ENCODE results near the gene FAM174B.

The FAM174B gene

DNA sequence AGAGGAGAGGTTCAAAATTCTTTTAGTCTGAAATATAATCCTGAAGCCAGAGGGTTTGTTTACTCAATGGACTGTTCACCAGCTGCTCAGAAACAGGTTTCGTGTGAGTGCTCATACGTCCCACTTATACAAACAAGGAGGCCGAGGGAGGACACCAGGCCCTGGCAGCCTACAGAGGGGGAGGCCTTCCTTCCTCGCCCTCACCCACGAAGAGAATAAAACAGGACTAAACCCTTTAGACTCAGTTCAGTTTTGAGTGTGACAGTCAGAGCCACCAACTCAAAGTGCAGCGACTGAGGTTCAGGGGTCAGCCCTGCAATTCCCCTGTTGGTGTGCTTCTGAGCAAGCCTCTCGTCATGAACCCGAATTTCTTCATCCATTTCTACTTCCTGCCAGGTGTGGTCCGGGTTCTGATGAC lies 17.3 kb downstream of the FAM174B start:
- Histone ChIP-seq H3K9ac (ENCODE audit: low read depth, low read length) (no peak overlapping the region), H3K27me3 (ENCODE audit: insufficient read depth, low read length) (no peaks in the 10 kb centered on the region), H3K9me3 (ENCODE audit: insufficient read depth, low read depth, low read length) (no peaks in the 10 kb centered on the region; the same call in 1 of the 2 replicates), H3K4me1 (ENCODE audit: insufficient read depth, low read length) (peaks cover 27% of the 10 kb centered on the region), H3K27ac (ENCODE audit: low read depth, low read length) (no peak overlapping the region), H3K36me3 (ENCODE audit: insufficient read depth, low read length) (no peaks in the 10 kb centered on the region), H3K4me3 (ENCODE audit: low read length) (no peak overlapping the region)
- 85% methylated on average over 9 of the region's 9 CpGs for WGBS

DNA sequence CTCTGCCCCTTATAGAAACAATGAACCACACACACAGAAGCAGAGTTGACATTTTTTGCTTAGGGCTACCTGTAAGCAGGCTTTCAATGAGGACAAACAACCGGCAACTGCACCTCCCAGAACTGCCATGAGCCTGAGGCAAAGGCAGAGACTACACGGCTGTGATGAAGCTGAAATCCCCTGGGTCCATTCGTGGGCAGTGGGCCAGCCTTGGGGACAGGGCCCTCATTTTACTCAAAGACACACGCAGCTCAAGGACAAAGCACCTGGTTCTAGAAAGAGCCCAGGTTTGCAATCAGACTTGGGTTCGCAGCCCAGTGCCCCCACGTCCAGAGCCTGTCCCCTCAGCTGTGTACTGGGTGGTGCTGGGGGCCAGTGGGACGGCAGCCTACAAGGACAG lies 17.9 kb downstream of the FAM174B start:
- Histone ChIP-seq H3K36me3 (ENCODE audit: insufficient read depth, low read length) (no peaks in the 10 kb centered on the region), H3K4me3 (ENCODE audit: low read length) (no peak overlapping the region), H3K27ac (ENCODE audit: low read depth, low read length) (no peak overlapping the region), H3K9me3 (ENCODE audit: insufficient read depth, low read depth, low read length) (no peaks in the 10 kb centered on the region; the same call in 1 of the 2 replicates), H3K9ac (ENCODE audit: low read depth, low read length) (no peak overlapping the region; the same call in 1 of the 2 replicates), H3K27me3 (ENCODE audit: insufficient read depth, low read length) (no peaks in the 10 kb centered on the region), H3K4me1 (ENCODE audit: insufficient read depth, low read length) (peaks cover 27% of the 10 kb centered on the region)
- 80% methylated on average over 7 of the region's 7 CpGs for WGBS

DNA sequence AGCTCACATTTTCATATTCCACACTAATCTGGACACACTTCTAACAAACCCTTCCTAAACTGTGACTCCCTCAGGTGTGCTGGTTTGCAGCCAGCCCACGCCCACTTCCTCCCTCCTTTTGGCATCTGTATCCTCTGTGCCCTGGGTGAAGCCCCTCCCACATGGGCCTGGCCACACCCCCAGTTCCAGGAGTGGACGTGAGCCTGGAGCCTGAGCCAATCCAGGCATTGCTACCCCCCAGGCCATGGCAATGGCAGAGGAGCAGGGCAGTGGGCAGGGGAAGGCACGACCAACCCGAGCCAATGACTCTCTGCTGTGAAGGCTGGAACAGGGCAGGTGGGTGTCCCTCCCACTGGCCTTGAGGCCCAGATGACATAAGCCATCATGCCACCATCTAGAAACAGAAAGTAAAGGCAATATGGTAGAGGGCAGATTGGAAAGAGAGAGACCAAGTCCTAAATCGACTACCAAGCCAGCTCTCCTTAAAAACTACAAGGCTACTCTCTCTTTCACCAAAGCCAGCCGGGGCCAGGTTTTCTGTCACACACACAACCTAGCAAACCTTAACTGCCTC lies 18.6 kb downstream of the FAM174B start:
- Histone ChIP-seq H3K27ac (ENCODE audit: low read depth, low read length) (no peak overlapping the region), H3K9ac (ENCODE audit: low read depth, low read length) (no peak overlapping the region), H3K4me1 (ENCODE audit: insufficient read depth, low read length) (peaks cover 27% of the 10 kb centered on the region), H3K27me3 (ENCODE audit: insufficient read depth, low read length) (no peaks in the 10 kb centered on the region), H3K4me3 (ENCODE audit: low read length) (no peak overlapping the region), H3K9me3 (ENCODE audit: insufficient read depth, low read depth, low read length) (no peaks in the 10 kb centered on the region; the same call in 1 of the 2 replicates), H3K36me3 (ENCODE audit: insufficient read depth, low read length) (no peaks in the 10 kb centered on the region)
- 84% methylated on average over 6 of the region's 6 CpGs for WGBS

DNA sequence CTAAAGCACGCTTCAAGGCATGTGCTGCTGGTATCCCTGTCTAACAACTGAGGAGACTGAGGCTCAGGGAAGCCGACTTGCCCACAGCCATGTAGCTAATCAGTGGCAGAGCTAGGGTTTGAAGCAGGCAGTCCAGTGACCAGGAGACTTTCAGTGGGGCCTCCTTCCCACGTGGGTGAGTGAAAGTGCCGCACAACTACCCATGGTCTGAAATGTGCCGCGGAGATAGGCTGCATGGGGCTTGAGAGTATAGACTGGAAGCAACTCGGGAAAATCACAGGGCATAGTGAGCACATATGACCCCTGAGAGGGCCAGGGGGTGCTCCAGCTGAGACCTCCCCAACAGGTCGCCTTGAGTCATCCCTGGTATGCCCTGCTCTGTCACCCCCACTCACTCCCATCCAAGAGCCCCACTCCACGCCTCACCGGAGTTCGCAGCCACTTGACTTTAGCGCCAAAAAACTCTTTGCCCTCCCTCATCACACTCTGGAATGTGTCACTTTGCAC lies 19.1 kb downstream of the FAM174B start:
- no peaks in the 10 kb centered on the region for H3K27me3 ChIP-seq (ENCODE audit: insufficient read depth, low read length)
- no peak overlapping the region for H3K27ac ChIP-seq (ENCODE audit: low read depth, low read length)
- no peak overlapping the region for H3K9ac ChIP-seq (ENCODE audit: low read depth, low read length)
- H3K9me3 ChIP-seq (ENCODE audit: insufficient read depth, low read depth, low read length), result no peaks in the 10 kb centered on the region
- 94% methylated on average over 12 of the region's 12 CpGs for WGBS
- peaks cover 27% of the 10 kb centered on the region for H3K4me1 ChIP-seq (ENCODE audit: insufficient read depth, low read length)
- no peaks in the 10 kb centered on the region for H3K36me3 ChIP-seq (ENCODE audit: insufficient read depth, low read length)
- H3K4me3 ChIP-seq (ENCODE audit: low read length), result no peak overlapping the region

DNA sequence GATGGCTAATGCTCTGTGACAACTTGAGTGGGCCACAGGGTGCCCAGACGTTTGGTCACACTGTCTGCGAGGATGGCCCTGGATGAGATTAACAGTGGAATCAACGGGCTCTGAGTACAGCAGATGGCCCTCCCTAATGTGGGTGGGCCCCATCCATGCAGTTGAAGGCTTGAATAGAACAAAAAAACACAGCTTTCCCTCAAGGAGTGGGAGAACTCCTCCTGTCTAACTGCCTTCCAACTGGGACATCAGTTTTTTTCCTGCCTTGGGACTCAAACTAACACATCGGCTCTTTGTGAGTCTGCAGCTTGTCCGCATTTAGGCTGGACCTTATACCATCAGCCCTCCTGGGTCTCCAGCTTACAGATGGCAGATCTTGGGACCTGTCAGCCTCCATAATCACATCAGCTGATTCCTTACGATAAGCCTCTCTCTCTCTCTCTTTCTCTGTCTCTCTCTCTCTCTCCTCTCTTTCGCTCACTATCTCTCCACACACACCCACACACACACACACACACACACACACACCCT lies 20.8 kb downstream of the FAM174B start:
- H3K4me1 ChIP-seq (ENCODE audit: insufficient read depth, low read length), result peaks cover 27% of the 10 kb centered on the region
- no peak overlapping the region for H3K9ac ChIP-seq (ENCODE audit: low read depth, low read length)
- no peak overlapping the region for H3K27ac ChIP-seq (ENCODE audit: low read depth, low read length)
- peaks cover 7% of the 10 kb centered on the region for H3K36me3 ChIP-seq (ENCODE audit: insufficient read depth, low read length)
- H3K27me3 ChIP-seq (ENCODE audit: insufficient read depth, low read length), result no peaks in the 10 kb centered on the region
- no peak overlapping the region for H3K4me3 ChIP-seq (ENCODE audit: low read length)
- 84% methylated on average over 7 of the region's 7 CpGs for WGBS
- H3K9me3 ChIP-seq (ENCODE audit: insufficient read depth, low read depth, low read length), result no peaks in the 10 kb centered on the region

DNA sequence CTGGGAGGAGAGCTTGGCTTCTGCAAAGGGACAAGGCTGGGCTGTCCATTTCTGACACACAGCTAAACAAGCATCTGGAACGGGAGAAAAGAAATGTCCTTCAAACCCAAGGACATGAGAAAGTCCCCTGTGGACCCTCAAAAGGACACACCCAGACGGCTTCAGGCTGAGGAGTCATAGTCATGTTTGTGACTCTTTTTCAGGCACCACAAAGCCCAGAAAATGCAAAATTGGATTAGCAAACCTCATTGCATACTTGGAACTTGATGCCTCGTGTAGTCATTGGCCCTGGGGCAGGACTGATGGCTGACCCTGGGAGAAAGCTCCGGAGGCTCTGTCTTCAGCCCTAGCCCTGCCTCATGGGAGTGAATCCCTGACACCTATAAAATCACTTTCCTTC lies 21.5 kb downstream of the FAM174B start:
- no peak overlapping the region for H3K9ac ChIP-seq (ENCODE audit: low read depth, low read length)
- no peaks in the 10 kb centered on the region for H3K9me3 ChIP-seq (ENCODE audit: insufficient read depth, low read depth, low read length)
- H3K27ac ChIP-seq (ENCODE audit: low read depth, low read length), result no peak overlapping the region
- no peaks in the 10 kb centered on the region for H3K27me3 ChIP-seq (ENCODE audit: insufficient read depth, low read length)
- H3K4me3 ChIP-seq (ENCODE audit: low read length), result no peak overlapping the region
- peaks cover 27% of the 10 kb centered on the region for H3K4me1 ChIP-seq (ENCODE audit: insufficient read depth, low read length)
- 78% methylated on average over 4 of the region's 4 CpGs for WGBS
- H3K36me3 ChIP-seq (ENCODE audit: insufficient read depth, low read length), result peaks cover 12% of the 10 kb centered on the region

DNA sequence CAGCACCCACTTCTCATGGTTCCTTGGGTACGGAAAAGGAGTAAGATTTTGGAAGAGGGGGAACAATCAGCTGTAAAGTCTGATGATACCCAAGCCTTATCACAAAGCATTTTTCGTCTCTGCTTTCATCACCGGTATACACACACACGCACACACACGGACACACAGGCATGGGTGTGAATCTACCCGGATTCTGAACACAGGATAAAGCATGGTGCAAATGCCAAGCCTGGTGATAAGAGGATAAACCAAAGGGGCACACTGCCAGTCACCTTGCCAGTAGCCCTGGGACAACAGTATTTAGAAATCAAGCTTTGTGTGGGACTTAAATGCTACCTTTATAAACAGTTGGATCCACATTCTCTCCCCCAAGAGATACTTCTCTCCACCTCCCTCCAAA lies 22.2 kb downstream of the FAM174B start:
- no peaks in the 10 kb centered on the region for H3K9me3 ChIP-seq (ENCODE audit: insufficient read depth, low read depth, low read length)
- 97% methylated on average over 6 of the region's 6 CpGs for WGBS
- peaks cover 18% of the 10 kb centered on the region for H3K36me3 ChIP-seq (ENCODE audit: insufficient read depth, low read length)
- H3K9ac ChIP-seq (ENCODE audit: low read depth, low read length), result no peak overlapping the region
- H3K27ac ChIP-seq (ENCODE audit: low read depth, low read length), result no peak overlapping the region
- no peak overlapping the region for H3K4me3 ChIP-seq (ENCODE audit: low read length)
- H3K27me3 ChIP-seq (ENCODE audit: insufficient read depth, low read length), result no peaks in the 10 kb centered on the region
- peaks cover 23% of the 10 kb centered on the region for H3K4me1 ChIP-seq (ENCODE audit: insufficient read depth, low read length)

DNA sequence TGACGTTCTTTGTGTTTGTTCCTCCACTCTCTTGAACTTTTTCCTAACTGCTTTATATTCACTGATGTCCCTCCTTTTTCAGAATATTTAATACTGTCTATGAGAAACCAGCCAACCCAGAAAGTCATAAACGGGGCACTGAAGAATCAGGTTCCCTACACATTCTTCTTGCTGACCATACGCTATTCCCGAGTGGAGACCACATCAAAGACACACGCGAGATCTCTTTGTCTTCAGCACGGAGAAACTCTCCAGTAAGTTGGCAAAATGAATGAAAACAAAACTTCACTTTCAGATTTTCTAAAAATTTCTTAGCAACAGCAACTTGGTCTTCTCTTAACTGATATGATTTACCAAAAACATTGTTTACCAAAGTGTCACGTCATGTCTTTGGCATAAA lies 22.6 kb downstream of the FAM174B start:
- WGBS, result 94% methylated on average over 8 of the region's 8 CpGs
- Histone ChIP-seq H3K4me1 (ENCODE audit: insufficient read depth, low read length) (peaks cover 19% of the 10 kb centered on the region), H3K4me3 (ENCODE audit: low read length) (no peak overlapping the region), H3K9me3 (ENCODE audit: insufficient read depth, low read depth, low read length) (no peaks in the 10 kb centered on the region), H3K27me3 (ENCODE audit: insufficient read depth, low read length) (no peaks in the 10 kb centered on the region), H3K27ac (ENCODE audit: low read depth, low read length) (no peak overlapping the region), H3K9ac (ENCODE audit: low read depth, low read length) (no peak overlapping the region), H3K36me3 (ENCODE audit: insufficient read depth, low read length) (peaks cover 20% of the 10 kb centered on the region)

DNA sequence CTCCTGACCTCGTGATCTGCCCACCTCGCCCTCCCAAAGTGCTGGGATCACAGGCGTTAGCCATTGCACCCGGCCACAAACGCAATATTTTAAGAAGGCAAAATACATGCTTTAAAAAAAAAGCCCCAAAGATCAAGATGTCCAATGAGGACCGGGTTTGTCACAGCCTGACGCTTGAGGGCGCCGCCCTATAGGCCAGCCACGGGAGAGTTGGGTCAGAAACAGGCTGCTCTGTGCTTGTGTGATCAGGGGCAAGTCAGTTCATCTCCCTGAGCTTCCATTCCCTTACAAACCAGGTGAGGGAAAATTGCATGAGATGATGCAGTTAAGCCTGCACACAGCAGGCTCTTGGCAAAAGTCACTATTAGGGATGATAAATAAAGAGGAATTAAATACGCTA lies 23.9 kb downstream of the FAM174B start:
- Histone ChIP-seq H3K36me3 (ENCODE audit: insufficient read depth, low read length) (peaks cover 30% of the 10 kb centered on the region), H3K27me3 (ENCODE audit: insufficient read depth, low read length) (no peaks in the 10 kb centered on the region), H3K9ac (ENCODE audit: low read depth, low read length) (no peak overlapping the region), H3K4me3 (ENCODE audit: low read length) (no peak overlapping the region), H3K9me3 (ENCODE audit: insufficient read depth, low read depth, low read length) (no peaks in the 10 kb centered on the region), H3K4me1 (ENCODE audit: insufficient read depth, low read length) (peaks cover 9% of the 10 kb centered on the region), H3K27ac (ENCODE audit: low read depth, low read length) (no peak overlapping the region)
- WGBS, result 94% methylated on average over 11 of the region's 11 CpGs

DNA sequence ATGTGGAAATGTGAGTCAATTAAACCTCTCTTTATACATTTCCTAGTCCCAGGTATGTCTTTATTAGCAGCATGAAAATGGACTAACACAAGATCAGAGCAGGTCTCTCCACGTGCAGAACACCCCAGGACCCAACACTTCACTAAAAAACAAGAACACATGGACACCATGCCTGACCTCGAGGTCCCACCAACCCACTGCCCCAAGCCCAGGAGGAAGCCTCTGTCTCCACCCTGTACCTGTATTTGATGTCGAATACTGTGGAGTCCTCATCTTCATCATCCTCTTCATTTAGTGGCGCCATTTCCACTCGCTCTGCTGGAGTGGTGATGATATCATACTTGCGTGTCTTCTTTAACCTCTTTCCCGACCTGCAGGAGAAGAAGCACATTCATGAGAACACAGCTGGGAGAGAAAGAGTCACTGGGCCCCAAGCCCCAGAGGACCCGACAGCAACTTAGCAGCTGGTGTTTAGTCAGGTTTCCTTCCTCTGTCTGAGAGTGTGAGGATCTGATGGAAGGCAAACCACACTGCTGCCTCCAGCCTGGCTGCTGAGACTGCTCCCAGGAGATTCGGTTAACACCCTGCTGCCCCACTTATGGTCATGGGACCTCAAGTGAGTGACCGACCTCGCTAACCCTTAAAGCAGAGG lies 25.5 kb downstream of the FAM174B start:
- no peak overlapping the region for H3K27ac ChIP-seq (ENCODE audit: low read depth, low read length)
- WGBS, result 97% methylated on average over 11 of the region's 11 CpGs
- peaks cover 30% of the 10 kb centered on the region for H3K36me3 ChIP-seq (ENCODE audit: insufficient read depth, low read length)
- H3K27me3 ChIP-seq (ENCODE audit: insufficient read depth, low read length), result no peaks in the 10 kb centered on the region
- H3K4me1 ChIP-seq (ENCODE audit: insufficient read depth, low read length), result peaks cover 6% of the 10 kb centered on the region
- H3K9me3 ChIP-seq (ENCODE audit: insufficient read depth, low read depth, low read length), result no peaks in the 10 kb centered on the region
- no peak overlapping the region for H3K9ac ChIP-seq (ENCODE audit: low read depth, low read length)
- H3K4me3 ChIP-seq (ENCODE audit: low read length), result no peak overlapping the region

DNA sequence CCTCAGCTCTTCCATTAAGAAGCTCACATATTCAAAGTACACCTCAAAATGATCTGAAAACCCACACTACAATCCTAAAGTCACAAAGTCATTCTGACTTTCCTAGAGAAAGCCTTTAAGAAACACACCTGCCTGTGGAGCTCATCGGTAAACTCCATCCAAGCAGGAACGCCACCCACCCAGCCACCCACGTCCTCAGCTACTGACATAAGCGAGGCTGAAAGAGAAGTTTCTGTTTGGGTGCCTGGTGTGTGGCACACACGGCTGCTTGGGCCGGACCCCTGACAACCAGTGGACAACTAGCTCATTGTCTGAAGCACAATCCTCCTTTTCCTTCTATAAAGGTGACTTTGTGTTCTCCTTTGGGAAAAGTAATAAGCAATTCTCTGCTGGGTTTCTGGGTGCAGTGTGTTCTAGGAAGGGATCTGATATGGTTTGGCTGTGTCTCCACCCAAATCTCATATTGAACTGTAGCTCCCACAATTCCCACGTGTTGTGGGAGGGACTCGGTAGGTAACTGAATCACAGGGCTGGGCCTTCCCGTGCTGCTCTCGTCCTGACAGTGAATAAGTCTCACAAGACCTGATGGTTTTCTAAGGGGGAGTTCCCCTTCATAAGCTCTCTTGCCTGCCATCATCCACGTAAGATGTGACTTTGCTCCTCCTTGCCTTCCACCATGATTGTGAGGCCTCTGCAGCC lies 26.1 kb downstream of the FAM174B start:
- no peak overlapping the region for H3K9ac ChIP-seq (ENCODE audit: low read depth, low read length)

More for the DNA sequence above, 26.1 kb downstream of the FAM174B start:
- no peaks in the 10 kb centered on the region for H3K27me3 ChIP-seq (ENCODE audit: insufficient read depth, low read length)
- H3K9me3 ChIP-seq (ENCODE audit: insufficient read depth, low read depth, low read length), result no peaks in the 10 kb centered on the region
- H3K36me3 ChIP-seq (ENCODE audit: insufficient read depth, low read length), result peaks cover 30% of the 10 kb centered on the region
- no peak overlapping the region for H3K27ac ChIP-seq (ENCODE audit: low read depth, low read length)
- WGBS, result 91% methylated on average over 11 of the region's 11 CpGs
- H3K4me3 ChIP-seq (ENCODE audit: low read length), result no peak overlapping the region
- H3K4me1 ChIP-seq (ENCODE audit: insufficient read depth, low read length), result peaks cover 5% of the 10 kb centered on the region
